Kidney (tissue), 14 donors: ENCODE measurements around the gene IFRD2. TPM values are rescaled to one million over a fixed set of nuclear protein-coding genes. Genes with fewer than 3 reads are reported as not detected.

Source experiments
- DNase-seq, 5 donors: peaks; one replicate each; pipeline ENCODE4 v3.0.0-alpha.2; 2013 to 2020
- FAIRE-seq: peaks from 2 replicates; lab custom pipeline; 2012; peaks lifted over from hg19 to GRCh38; lab: Jason Lieb, UNC
- H3K27ac ChIP-seq, 2 donors: one replicate each; pipeline ENCODE4 v1.7.0; 2013; ENCODE audit warnings: low read depth in 2 of 2, low read length in 2 of 2, inconsistent platforms in 1 of 2
- H3K27me3 ChIP-seq: one replicate; pipeline ENCODE4 v1.7.1; 2013; ENCODE audit warnings: low read length, inconsistent platforms; ENCODE audit not compliant: control insufficient read depth, insufficient read depth
- H3K36me3 ChIP-seq, 3 donors: one replicate each; pipeline versions ENCODE4 v1.7.0 to v1.7.1; 2013; ENCODE audit warnings: low read length in 3 of 3, control low read depth in 1 of 3, inconsistent platforms in 1 of 3; ENCODE audit not compliant: insufficient read depth in 3 of 3, control insufficient read depth in 2 of 3
- H3K4me1 ChIP-seq, 3 donors: one replicate each; pipeline versions ENCODE4 v1.7.0 to v1.7.1; 2013; ENCODE audit warnings: low read length in 3 of 3, inconsistent platforms in 1 of 3, low read depth in 1 of 3; ENCODE audit not compliant: control insufficient read depth in 2 of 3, insufficient read depth in 2 of 3
- H3K4me3 ChIP-seq, 3 donors: one replicate each; pipeline versions ENCODE4 v1.7.0 to v1.8.1; 2013; ENCODE audit warnings: low read length in 3 of 3, control low read depth in 1 of 3, inconsistent platforms in 1 of 3
- H3K9ac ChIP-seq, 3 donors: one replicate each; pipeline versions ENCODE4 v1.7.0 to v1.7.1; 2013; ENCODE audit warnings: low read length in 3 of 3, control low read depth in 1 of 3, inconsistent platforms in 1 of 3
- H3K9me3 ChIP-seq, 3 donors: one replicate each; pipeline versions ENCODE4 v1.7.0 to v1.7.1; 2013; ENCODE audit warnings: low read length in 3 of 3, control low read depth in 1 of 3, inconsistent platforms in 1 of 3; ENCODE audit not compliant: control insufficient read depth in 2 of 3, insufficient read depth in 1 of 3
- CTCF ChIP-seq: IDR thresholded peaks from 3 replicates; pipeline ENCODE4 v1.5.1; 2012; ENCODE audit warnings: mild to moderate bottlenecking, moderate library complexity, borderline replicate concordance; ENCODE audit not compliant: insufficient read depth; ENCODE audit errors: extremely low read depth
- intact Hi-C: fragments of 100-400 bp; cut with DNase I; formaldehyde crosslinking; loops from one replicate; pipeline ENCODE4 v1.11.1; 2022
- polyA plus RNA-seq: library from polyadenylated mRNA; stranded (reverse); fragments of 350-450 nt; fragmentation: Illumina TruSeq; extraction: RNeasy Lipid Tissue Mini Kit (QIAGEN cat#74804); gene quantifications from one replicate; pipeline ENCODE4 v1.2.3, GENCODE V29; 2014; ENCODE audit warnings: low read depth, low replicate concordance; ENCODE audit not compliant: insufficient read depth
- total RNA-seq: library from RNA; stranded (reverse); fragmentation: NEBNext Ultra II Directional; extraction: Animal tissue kit (Norgen Biotek cat#: 25700); gene quantifications from one replicate; pipeline ENCODE4 v1.2.1, GENCODE V29; 2021
- donor health status: control.
- donor health status: control.
- donor health status: control.
- donor health status: control.
- donor health status: control.
- donor health status: DM: yes; HTN: yes; CAD: no.
- donor health status: Normal renal cell carcinoma (clear cell type).

The IFRD2 gene
- total and polyA plus RNA-seq, 2 donors from 2014 or later, result 54.1 to 78.1 TPM

- intact Hi-C loops, result no loop called here
- H3K36me3 ChIP-seq, result peaks cover 6 to 18% (median 14%) of the 10 kb centered on the region in 3 donors
- peak overlapping the region in 2 of 3 donors; percentile 13 to 16 for H3K4me3 ChIP-seq
- peak overlapping the region in 1 of 2 donors; percentile 39 for H3K27ac ChIP-seq
- DNase-seq (no peak), FAIRE-seq (no peak)
- no peaks in the 10 kb centered on the region for H3K9me3 ChIP-seq
- peak overlapping the region in 1 of 3 donors; percentile 16 for H3K9ac ChIP-seq
- no peak for TF ChIP-seq CTCF
- peaks cover 3 to 42% (median 21%) of the 10 kb centered on the region in 3 donors for H3K4me1 ChIP-seq
- no peaks in the 10 kb centered on the region for H3K27me3 ChIP-seq
Observed at GRCh38 chr3:50318615-50319014, 26.4 kb upstream of the IFRD2 start.

GRCh38 chr3:50318163-50318562 is 25.9 kb upstream of the IFRD2 start:
- no peaks in the 10 kb centered on the region for H3K9me3 ChIP-seq
- no peak for TF ChIP-seq CTCF
- intact Hi-C loops, result no loop called here
- peaks cover 6 to 18% (median 14%) of the 10 kb centered on the region in 3 donors for H3K36me3 ChIP-seq
- no peak for FAIRE-seq
- DNase-seq, result no peak
- peaks cover 3 to 40% (median 20%) of the 10 kb centered on the region in 3 donors for H3K4me1 ChIP-seq
- no peaks in the 10 kb centered on the region for H3K27me3 ChIP-seq
- no peak overlapping the region for H3K9ac ChIP-seq
- H3K4me3 ChIP-seq, result peak overlapping the region in 1 of 3 donors; percentile 13
- no peak overlapping the region for H3K27ac ChIP-seq

- H3K36me3 ChIP-seq, result peaks cover 6 to 18% (median 14%) of the 10 kb centered on the region in 3 donors
- peaks cover 3 to 35% (median 20%) of the 10 kb centered on the region in 3 donors for H3K4me1 ChIP-seq
- peak in 1 of 5 donors; percentile 85 for DNase-seq
- no peak for TF ChIP-seq CTCF
- FAIRE-seq, result no peak
- H3K4me3 ChIP-seq, result no peak overlapping the region
- H3K9ac ChIP-seq, result no peak overlapping the region
- H3K27ac ChIP-seq, result peak overlapping the region in 1 of 2 donors; percentile 5
- H3K27me3 ChIP-seq, result no peaks in the 10 kb centered on the region
- intact Hi-C loops, result no loop called here
- no peaks in the 10 kb centered on the region for H3K9me3 ChIP-seq
Observed at GRCh38 chr3:50317300-50317699, 25.1 kb upstream of the IFRD2 start.
